GM10248 (cell line): ENCODE measurements around the gene PRKN.

Experiments used
- CTCF ChIA-PET: fragments of 300-600 bp; sonication (Branson Sonifier 250); formaldehyde crosslinking; extraction: SDS; loops from one replicate; lab custom pipeline; 2021; ENCODE audit warnings: antibody characterized with exemption; lab: Yijun Ruan, JAX
- POLR2A ChIA-PET: fragments of 350-650 bp; sonication (Branson Sonifier 250); formaldehyde crosslinking; extraction: SDS; loops from one replicate; lab custom pipeline; 2020; ENCODE audit warnings: antibody characterized with exemption; lab: Yijun Ruan, JAX
- DNase-seq: peaks from one replicate; pipeline ENCODE4 v3.0.0; 2012; ENCODE audit errors: extremely low spot score
- CTCF ChIP-seq: IDR thresholded peaks from 2 replicates; pipeline ENCODE4 v1.5.1; 2012; ENCODE audit warnings: mild to moderate bottlenecking, low read depth; ENCODE audit errors: extremely low read depth, missing control alignments, control extremely low read depth

PRKN gene

DNA sequence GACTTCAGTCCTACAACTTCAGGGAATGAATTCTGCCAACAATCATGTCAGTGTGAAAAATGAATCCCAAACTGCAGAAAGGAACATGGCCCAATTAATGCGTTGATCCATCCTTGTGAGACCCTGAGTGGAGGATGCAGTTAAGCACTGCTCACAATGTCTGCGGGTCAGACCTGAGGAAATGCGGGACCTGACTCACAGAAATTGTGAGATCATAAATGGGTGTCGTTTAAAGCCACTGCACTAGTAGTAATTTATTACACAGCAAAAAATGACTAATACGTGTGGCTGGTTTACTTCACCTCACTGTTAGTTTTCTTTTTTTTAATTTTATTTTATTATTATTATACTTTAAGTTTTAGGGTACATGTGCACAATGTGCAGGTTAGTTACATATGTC, 505.0 kb downstream of the PRKN start:
- no peak for DNase-seq
- ChIA-PET CTCF (no interaction called here), POLR2A (no interaction called here)
- no peak for TF ChIP-seq CTCF

GRCh38 chr6:162220876-162221275, 506.7 kb downstream of the PRKN start:
- TF ChIP-seq CTCF = no peak
- CTCF ChIA-PET = no interaction called here
- DNase-seq = no peak
- POLR2A ChIA-PET = no interaction called here

DNA sequence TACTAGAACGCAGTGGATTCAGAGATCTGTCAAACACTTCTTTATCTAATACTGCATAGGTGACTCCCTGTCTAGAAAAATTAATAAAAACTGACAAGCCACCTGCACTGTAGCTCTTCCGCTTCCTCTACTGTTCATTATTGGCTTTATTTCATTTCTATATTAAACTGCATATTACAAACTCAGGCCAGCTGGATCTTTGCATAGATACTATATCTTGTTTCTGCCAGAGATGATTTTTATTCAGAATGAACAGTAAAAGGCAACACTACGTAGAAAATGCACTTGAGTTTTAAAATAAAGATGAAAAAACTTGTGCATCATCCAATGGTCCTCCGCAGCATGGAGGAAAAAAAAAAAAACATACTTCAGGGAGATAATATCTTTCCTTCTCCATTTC, 508.3 kb downstream of the PRKN start:
- ChIA-PET POLR2A (no interaction called here), CTCF (no interaction called here)
- no peak for TF ChIP-seq CTCF
- DNase-seq = no peak

DNA sequence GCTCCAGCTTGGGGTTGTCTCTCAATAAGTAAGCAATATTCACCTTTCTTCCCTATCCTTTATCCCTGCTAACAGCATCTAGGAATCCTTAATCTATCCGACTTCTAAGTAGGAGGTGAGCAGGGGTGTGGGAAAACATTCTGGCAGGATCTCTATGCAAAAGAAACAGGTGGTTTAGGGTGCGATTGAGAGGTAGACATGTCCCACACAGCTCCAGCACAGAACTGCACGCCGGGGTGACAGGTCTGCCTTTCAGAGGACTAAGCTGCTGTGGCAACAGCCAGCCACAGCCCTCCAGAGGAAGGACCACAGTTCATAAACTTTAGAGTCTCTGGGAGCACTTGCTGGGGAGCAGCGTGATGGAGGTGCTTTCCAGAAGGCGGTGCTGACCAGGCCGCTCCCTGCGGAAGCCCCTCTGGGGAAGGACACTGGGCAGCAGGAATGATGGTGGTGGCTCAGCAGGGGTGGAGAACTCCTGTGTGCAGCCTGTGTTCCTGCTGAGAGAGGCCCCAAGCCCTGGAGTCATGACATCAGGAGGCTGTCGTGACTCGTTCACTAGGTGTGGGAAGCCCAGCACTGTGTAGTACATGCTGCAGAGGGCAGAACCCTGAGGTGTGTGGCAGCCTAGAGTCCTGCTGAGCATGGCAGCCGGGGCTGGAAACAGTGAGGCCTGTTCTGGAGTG, 509.6 kb downstream of the PRKN start:
- DNase-seq = no peak
- no peak for TF ChIP-seq CTCF
- ChIA-PET CTCF (interaction anchor here (1.3 kb wide), 1 partner anchor 11 kb away, joined by 3 read pairs; no protein-coding TSS in a partner anchor), POLR2A (no interaction called here)

- POLR2A ChIA-PET = no interaction called here
- no peak for TF ChIP-seq CTCF
- no peak for DNase-seq
- CTCF ChIA-PET = interaction anchor here (1.3 kb wide), 1 partner anchor 12 kb away, joined by 3 read pairs; no protein-coding TSS in a partner anchor
These were observed 510.5 kb downstream of the PRKN start for GRCh38 chr6:162217058-162217457.

- DNase-seq = no peak
- CTCF ChIA-PET = no interaction called here
- POLR2A ChIA-PET = no interaction called here
- no peak for TF ChIP-seq CTCF
These were observed 515.8 kb downstream of the PRKN start for GRCh38 chr6:162211777-162212176.
